GM19043 (cell line): ENCODE measurements around the gene TGFBR3.

ENCODE experiments used
- ATAC-seq: cut with Tn5 transposase; IDR thresholded peaks from one replicate; pipeline ENCODE4 v1.9.1; 2021; ENCODE audit warnings: low read depth; ENCODE audit not compliant: unreplicated experiment

TGFBR3 gene

DNA sequence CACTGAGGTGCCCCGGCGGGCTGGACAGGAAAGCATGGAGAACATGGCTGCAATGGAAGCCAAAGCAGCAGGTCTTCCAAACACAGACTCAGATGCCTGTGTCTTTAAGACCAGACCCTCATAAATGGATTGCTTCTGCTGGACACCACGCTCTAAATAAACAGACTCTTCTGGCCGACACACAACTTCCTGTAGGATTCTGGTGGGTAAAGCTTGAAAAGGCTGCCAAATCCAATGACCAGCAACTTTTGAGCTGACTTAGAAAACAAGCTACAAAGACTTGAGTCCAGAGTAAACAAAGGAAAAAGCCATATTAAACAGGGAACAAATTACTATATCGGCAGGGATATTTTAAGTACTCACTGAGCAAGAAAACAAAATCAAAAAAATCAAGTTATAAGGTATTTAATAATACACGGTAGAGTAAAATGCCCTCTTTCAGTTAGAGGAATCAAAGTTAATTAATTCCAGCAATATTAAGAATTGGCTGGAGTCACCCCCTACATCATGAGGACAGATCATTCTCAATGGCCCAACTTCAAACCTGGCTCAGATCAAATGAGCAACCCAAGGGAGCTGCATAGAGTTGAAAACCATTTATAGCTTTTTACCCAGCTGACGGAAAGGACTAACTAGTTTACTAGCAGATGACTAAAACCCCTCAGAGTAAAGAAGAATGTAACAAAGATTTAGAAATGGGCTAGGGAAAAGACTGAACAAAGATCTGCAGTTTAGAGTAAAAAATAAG lies 102.4 kb downstream of the TGFBR3 start:
- ATAC-seq = no peak

DNA sequence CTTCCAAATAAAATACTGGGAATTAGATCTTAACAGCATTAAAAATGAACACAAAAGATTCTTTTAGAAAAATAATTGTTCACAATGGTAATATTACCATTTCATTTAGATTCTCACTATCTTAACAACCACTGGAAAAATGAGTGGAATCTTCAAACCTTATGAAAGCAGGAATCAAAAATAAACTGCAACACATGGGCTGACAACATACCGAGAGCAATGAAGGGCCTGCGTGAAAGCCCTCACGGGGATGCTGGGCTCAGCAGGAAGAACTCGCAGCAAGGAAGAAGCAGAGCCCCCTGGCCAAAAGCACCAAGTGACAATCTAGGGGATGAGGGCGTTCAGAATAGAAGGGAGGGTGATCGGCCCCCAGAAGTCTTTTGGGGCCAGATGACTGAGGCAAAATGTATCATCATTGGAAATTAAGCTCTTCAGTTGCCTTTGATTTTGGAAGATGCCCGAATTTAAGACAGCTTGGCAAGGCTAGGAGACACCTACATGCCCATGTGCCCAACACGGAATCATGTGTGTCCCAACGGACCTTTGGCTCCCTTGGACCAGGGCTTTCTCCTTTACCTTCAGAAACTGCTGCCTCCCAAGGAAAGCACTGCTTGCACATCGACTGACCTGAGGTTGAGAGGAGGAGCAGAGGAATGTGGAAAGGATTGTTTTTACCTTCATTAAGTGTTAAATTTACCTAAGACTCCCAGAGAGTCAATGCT lies 103.9 kb downstream of the TGFBR3 start:
- no peak for ATAC-seq

DNA sequence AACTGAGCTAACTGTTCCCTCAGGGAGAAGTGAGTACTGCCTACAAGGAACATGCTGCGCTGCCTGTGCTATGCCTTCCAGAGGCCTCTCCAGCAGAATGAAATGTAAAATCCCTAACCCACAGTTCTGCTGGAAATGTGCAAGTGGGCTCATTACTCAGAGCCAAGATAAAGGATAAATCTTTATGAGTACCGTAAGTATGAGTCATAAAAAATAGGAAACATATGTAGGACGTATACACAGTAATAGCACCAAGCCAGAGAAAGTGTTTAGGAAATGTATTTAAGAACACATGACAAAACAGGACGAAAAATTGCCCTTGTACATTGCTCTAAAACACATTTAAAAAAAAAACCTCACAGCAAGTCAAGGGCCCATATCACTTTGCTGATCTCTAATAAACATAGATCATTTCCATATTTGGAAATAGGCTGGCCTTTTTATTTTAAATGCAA lies 104.6 kb downstream of the TGFBR3 start:
- no peak for ATAC-seq

DNA sequence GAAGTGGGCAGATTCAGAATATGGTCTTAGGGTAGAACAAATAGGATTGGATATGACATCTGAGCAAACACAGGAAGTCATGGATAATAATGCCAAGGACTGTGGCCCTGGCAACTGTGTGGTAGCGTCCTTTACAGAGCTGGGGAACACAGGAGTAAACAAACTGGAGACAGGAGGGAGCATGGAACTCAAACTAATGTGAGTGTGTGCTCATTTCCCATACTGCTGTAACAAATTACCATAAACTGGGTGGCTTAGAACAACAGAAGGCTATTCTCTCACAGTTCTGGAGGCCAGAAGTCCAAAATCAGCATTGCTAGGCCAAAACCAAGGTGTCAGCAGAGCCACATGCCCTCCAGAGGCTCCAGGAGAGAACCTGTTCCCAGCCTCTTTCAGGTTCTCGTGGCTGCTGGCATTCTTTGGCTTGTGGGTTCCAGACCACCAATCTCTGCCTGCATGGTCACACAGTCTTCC lies 106.4 kb downstream of the TGFBR3 start:
- no peak for ATAC-seq

DNA sequence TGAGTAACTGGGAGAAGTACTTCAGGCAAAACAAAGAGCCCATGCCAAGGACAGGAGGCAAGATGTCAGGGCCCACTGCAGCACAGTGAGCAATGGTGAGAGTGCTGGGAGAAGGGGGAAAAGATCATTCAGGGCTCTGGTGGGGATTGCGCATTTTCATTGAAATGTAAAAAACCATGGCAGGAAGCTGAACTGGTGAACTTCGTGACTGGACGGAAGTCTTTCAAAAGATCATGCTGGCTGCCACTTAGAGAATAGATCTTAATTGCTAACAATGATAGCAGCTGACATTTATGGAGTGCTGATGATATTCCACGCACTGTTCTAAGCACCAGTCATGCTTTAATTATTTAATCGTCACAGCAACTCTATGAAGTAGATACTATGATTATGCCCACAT lies 107.0 kb downstream of the TGFBR3 start:
- ATAC-seq = no peak

DNA sequence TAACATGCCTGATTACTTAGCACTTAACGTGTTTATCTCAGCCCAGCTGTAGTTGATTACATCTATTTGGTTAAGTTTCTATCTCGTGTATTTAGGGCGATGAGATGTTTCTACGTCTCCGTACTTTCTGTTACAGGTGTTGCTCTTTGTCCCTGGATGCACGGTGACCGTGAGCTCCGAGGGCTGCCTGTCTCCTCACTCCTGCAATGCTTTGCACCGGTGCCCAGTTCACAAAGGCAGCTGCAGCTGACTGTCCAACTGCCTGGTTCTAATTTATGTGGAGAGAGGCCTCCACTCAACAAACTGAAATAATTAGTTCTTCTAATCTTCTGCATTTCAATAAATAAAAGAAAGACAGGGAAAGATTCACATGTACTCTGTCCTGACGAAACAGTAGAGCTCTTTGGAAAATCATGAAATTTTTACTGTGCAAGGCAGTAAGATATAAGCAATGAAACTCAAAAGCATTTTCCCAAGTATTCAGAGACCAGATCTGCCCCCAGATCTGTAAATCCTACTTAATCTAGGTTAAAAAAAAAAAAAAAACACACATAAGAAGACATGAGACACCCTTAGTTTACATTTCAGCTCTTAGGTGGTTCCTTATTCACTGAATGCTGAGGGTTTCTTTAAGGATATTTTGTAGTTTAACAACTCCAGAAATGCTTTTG lies 108.2 kb downstream of the TGFBR3 start:
- ATAC-seq = no peak

DNA sequence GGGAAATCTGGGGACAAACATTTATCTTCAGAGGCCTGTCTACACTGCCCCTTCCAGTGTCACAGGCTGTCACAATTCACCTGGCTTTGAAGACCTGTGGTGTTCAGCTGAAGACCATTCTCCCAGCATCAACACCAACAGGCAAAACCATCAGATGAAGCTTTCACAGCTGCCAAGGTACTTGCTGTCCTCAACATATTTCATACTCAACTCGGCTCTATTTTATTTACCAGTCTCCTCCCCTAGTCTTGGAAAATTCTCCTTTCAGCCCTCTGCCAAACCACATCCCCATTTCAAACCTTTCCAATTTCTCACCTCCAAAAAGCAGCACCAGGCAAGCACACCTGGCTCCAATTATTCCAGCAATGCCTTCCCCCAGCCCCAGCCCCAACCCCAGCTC lies 108.8 kb downstream of the TGFBR3 start:
- no peak for ATAC-seq

DNA sequence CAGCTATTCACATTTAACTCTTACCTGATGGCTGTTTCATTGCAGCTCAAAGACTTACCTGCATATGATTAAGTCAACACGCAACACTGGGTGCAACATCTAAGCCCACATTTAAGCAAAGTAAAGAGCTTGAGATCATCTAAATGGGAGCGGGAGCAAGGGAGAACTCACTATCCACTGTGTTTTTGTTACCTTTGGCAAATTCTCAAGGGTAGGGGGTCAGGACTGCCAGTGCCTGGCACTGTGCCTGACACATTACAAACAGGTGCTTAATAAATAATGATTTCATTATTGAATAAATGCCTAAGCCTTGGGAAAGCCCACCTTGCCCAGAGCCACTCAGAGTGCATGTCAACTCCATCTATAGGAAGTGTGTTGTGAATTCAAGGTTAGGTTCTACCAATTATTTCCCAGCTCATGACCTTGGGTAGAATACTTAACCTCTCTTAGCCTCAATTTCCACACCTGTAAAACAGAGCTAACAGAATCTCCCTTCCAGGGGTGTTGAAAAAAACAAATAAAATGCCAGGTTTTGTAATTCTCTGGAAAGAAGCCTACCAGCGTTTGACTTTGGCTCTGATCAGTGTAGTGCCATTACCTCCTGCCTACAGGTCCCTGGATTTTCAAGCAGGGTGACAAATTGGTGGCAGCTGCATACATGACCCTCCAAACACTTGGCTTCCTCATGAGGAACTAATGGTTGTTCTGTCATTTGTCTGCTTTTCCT lies 109.7 kb downstream of the TGFBR3 start:
- no peak for ATAC-seq

DNA sequence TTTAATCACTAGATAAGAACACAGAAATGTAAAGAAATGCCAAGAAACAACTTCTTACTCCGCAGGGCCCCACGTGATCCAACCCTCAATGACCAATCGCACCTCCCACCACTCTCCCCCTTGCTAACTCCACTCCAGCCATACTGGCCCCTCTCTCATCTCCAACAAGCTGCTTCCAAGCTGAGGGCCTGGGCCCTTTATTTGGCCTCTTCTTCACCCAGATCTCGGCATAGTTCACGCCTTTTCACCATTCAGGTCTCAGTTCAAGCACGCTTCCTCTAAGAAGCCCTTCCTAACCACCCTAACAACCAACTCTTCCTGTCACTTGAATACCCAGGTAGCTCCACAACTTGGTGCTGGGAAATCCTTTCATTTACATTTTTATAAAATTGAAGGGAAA lies 110.7 kb downstream of the TGFBR3 start:
- ATAC-seq = no peak

DNA sequence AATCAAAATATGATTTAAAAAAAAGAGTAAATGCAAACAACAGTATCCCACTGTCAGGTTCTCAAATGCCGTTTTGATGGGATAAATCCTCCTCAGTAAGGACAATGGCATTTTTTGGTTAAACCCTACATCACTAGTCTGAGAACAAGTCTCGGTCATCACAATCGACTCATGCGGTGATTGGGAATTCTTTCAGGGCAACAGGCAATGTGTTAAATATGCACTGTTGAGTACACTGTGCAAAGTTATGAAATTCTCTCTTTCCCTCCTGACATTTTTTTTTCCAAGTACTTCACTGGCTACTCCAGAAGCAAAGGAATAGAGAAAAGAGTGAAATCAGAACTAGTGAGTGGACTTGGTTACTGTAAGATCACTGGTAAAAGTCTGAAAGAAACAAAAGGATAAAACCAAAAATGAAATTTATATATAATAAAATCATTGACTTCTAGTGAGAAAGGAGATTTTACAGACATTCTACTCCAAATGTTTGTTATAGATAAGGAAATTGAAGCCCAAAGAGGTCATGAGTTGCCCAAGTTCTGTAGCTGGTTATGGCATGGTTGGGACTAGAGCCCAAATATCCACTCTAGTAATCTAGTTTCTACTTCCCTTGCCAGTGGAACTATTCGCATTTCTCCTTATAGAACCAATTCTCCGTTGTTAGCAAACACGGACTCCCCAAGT lies 111.3 kb downstream of the TGFBR3 start:
- no peak for ATAC-seq

DNA sequence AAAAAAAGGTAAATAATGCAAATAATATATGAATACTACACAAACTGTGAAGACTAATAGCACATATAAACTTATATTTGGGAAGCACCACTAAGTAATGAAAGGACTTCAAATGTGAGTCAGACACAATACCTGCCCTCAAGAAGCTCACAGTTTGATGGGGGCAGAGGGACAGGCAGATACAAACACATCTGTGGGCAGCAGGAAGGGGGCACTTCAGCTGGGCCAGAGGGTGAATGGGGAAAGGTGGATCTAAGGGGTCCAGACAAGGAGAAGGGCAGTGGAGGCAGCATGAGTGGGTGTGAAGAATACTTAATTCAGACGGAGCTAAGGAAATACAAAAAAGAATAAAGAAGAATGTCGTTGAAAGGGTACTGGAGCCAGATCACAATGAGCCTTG lies 114.2 kb downstream of the TGFBR3 start:
- ATAC-seq = no peak

DNA sequence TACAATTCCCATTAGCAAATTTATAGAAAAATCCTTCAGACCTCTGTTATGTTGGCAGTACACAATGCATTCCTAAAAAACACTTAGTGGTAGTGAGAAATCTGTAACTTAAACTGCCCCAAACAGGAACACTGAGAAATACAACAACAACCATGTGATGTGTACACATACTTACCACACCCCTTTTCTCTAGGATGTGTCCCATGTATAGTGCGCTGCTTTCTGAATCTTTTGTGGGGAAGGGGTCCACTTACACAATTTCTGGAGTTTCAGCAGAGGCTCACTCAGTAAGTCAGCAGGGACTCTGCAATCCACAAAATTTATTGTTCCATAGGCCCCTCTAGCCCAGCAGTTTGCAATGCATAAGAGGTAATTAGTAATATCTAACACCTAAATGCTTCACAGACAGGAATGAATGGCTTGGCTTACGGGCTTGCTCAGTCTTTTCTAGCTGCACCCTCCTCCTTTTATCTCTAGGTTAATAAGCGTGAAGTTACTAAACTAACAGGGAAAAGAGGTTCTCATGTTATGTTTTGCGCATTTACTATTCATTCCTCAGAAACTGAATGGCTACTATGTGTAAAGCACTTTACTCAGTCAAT lies 115.2 kb downstream of the TGFBR3 start:
- no peak for ATAC-seq

DNA sequence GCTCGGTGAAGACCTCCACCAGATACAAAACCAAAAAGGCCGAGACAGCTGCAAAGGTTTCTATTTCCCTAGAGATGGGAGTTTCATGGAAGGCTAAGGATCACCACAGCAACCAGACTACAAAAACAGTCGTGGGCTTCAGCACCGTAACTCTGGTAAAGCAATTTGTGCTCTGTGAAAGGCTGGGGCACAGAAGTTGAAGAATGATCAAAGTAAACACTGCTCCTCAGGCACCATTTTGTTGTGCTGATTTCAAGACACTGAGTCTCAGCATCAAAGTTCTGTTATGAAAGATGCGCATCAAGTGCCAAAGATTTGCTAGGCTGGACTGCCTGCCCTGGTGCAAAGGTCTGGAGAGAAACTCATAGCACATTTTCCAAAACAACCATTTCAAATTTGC lies 116.2 kb downstream of the TGFBR3 start:
- no peak for ATAC-seq

DNA sequence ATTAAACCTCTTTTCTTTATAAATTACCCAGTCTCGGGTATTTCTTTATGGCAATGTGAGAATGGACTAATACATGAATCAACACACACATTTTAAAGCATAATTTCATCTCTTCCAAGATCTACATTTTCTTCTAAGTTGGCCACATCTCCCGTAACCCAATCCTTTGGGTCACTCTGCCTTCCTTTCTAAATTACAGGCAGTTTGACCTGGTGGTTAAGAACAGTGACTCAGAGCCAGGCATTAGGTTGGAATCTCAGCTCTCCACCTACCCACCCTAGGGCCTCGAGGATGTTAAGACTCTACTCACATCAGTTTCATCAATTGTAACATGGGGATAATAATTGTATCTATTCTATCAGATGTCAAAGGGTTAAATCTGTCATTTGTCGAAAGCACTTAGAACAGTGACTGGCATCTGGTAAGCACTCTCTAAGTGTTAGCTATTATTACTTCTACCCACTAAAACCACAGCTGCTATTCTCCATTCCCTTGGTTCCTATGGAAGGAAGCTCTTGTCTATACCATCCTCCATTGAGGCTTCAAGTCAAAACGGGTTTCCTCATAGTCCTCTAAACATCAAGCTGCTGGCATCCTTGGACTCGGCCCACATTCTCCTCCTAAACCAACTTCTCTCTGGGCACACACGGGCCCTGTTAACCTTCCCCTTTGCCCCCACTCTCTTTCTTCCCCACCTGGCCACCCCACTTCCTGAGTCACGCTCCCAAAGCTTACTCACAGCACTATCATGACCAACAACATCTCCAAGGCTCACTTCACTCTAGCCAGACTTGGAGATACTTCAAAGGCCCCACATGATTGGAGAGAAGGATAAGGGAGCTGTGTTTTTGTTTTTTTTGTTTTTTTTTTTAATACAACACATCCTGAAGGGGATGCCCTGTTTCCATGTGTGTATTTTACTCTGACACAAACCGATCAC lies 116.9 kb downstream of the TGFBR3 start:
- ATAC-seq = no peak

DNA sequence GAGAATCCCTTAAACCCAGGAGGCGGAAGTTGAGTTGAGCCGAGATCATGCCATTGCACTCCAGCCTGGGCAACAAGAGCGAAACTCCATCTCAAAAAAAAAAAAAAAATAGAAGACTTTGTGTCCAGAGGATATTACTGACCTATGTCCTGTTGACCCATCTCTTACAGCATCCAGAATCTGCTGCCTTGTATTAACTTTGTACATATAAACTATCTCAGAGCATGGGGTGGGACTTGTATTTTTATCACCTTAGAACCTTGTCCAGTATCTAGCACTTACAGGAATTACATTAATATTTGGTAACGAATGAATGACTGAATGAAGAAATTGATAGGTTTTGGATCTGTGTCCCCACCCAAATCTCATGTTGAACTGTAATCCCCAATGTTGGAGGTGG lies 117.8 kb downstream of the TGFBR3 start:
- no peak for ATAC-seq

DNA sequence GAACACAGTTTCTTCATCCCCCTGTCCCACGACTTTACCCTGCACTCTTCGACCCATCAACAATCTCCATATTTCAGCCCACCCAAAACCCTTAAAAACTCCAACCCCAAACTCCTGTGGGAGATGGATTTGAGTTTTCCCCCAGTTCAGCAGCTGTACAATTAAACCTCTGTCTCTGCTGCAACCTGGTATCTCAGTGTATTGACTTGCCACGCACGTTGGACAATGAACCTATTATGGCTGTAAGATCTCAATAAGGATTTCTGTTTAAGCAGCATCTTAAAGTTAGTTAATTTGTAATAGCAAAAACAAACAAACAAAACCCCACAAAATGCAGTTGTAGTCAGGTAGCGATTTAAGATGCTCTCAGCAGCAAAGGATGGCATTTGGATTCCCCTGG lies 119.1 kb downstream of the TGFBR3 start:
- no peak for ATAC-seq

DNA sequence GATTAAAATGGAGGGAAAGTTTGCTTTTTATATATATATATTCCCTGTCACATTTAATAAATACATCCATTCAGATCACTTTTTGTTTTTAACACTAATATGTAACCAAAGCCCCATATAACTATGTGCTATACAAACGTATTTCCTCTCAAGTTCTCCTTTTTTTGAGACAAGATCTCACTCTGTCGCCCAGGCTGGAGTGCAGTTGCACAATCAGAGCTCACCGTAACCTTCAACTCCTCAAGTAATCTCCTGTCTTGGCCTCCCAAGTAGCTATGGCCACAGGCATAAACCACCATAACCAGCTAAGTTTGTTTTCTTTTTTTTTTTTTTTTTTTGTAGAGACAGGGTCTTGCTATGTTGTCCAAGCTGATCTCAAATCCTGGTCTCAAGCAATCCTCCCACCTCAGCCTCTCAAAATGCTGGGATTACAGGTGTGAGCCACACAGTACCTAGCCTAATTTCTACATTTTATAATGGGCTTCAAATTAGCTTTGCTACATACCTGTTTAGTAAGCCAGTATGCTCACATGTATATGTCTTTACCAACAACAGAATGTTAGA lies 120.0 kb downstream of the TGFBR3 start:
- no peak for ATAC-seq

DNA sequence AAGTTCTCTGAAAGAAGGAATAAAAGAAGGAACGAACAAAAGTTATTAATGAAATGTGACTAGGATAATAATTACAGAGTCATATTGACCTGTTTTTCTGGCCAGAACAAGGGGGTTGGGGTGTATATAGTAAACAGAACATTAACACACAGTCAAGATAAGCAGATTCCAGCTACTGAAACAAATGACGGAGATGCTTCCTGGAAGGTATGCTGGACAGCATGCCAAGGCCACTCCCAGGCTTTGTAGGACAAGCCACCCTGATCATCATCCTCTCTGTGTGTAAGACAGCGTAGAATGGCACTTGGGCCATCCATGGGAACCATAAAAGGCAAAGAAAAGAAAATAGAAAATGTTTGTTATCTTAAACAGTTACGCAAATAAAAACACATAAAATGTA lies 120.7 kb downstream of the TGFBR3 start:
- ATAC-seq = no peak
